GM12878 (cell line): Measurements from ENCODE around the gene MBLAC2.

Experiments
- CREB1 ChIP-seq: IDR thresholded peaks from 2 replicates; pipeline ENCODE4 v1.6.1; 2012; ENCODE audit warnings: low read depth, mild to moderate bottlenecking, inconsistent platforms
- CTCF ChIP-seq, 3 experiments: IDR thresholded peaks in 2 of 3; conservative IDR thresholded peaks in 1 of 3; 2 replicates each; pipeline ENCODE4 v1.5.1; 2011; ENCODE audit warnings: low read depth in 3 of 3, low read length in 3 of 3, mild to moderate bottlenecking in 3 of 3, control low read depth in 2 of 3, moderate library complexity in 2 of 3, inconsistent platforms in 1 of 3, mixed read lengths in 1 of 3; ENCODE audit not compliant: control insufficient read depth in 2 of 3, insufficient read depth in 1 of 3; ENCODE audit errors: extremely low read depth in 1 of 3
- HDAC2 ChIP-seq: fragments of 200-600 bp; sonication (generic); IDR thresholded peaks from 2 replicates; pipeline ENCODE4 v1.6.1; 2017
- HDGF ChIP-seq: fragments of 450-650 bp; IDR thresholded peaks from 2 replicates; pipeline ENCODE4 v1.6.1; 2016; ENCODE audit warnings: antibody characterized with exemption
- MLLT1 ChIP-seq: fragments of 450-650 bp; IDR thresholded peaks from 2 replicates; pipeline ENCODE4 v1.6.1; 2016; ENCODE audit warnings: mild to moderate bottlenecking
- POLR2A ChIP-seq: IDR thresholded peaks from 2 replicates; pipeline ENCODE4 v1.6.1; 2011; ENCODE audit warnings: low read depth, mild to moderate bottlenecking, low read length
- POLR2AphosphoS5 ChIP-seq: IDR thresholded peaks from 2 replicates; pipeline ENCODE4 v1.6.1; 2011; ENCODE audit warnings: mild to moderate bottlenecking, low read length, inconsistent platforms
- RAD21 ChIP-seq: IDR thresholded peaks from 2 replicates; pipeline ENCODE4 v1.6.1; 2011; ENCODE audit warnings: mild to moderate bottlenecking, low read depth, low read length, moderate library complexity; ENCODE audit not compliant: insufficient read depth
- RAD51 ChIP-seq: fragments of 450-650 bp; IDR thresholded peaks from 2 replicates; pipeline ENCODE4 v1.6.1; 2016; ENCODE audit warnings: moderate library complexity, mild to moderate bottlenecking, inconsistent platforms
- RBBP5 ChIP-seq: fragments of 200-600 bp; sonication (generic); conservative IDR thresholded peaks from 2 replicates; pipeline ENCODE4 v1.6.1; 2016
- REST ChIP-seq: IDR thresholded peaks from 2 replicates; pipeline ENCODE4 v1.6.1; 2012; ENCODE audit warnings: mild to moderate bottlenecking, low read depth, low read length
- SIX5 ChIP-seq: IDR thresholded peaks from 2 replicates; pipeline ENCODE4 v1.6.1; 2011; ENCODE audit warnings: mild to moderate bottlenecking, low read depth, low read length, moderate library complexity; ENCODE audit not compliant: severe bottlenecking
- SRF ChIP-seq, 2 experiments: IDR thresholded peaks; 2 replicates each; pipeline ENCODE4 v1.6.1; 2011; ENCODE audit warnings: low read depth in 2 of 2, low read length in 2 of 2, mild to moderate bottlenecking in 1 of 2, moderate library complexity in 1 of 2
- TARDBP ChIP-seq: IDR thresholded peaks from 2 replicates; pipeline ENCODE4 v1.6.1; 2016; ENCODE audit warnings: borderline replicate concordance

- no peak for TF ChIP-seq CTCF (IDR thresholded peaks at IDR 0.05 in 2 of 3, conservative IDR thresholded peaks at IDR 0.05 in 1 of 3; ENCODE audit: control insufficient read depth in 2 of 3, extremely low read depth in 1 of 3, insufficient read depth in 1 of 3, low read depth in 3 of 3, low read length in 3 of 3)
- TF ChIP-seq POLR2A: no peak
- no peak for TF ChIP-seq HDAC2
- no peak for TF ChIP-seq TARDBP
- no peak for TF ChIP-seq RBBP5
- TF ChIP-seq HDGF: no peak
- TF ChIP-seq CREB1: no peak
- TF ChIP-seq POLR2AphosphoS5: no peak
- TF ChIP-seq MLLT1: no peak
- TF ChIP-seq RAD51: no peak
- no peak for TF ChIP-seq RAD21
- TF ChIP-seq REST: no peak
- TF ChIP-seq SRF (IDR thresholded peaks at IDR 0.05; ENCODE audit: low read depth in 2 of 2, low read length in 2 of 2): no peak
- TF ChIP-seq SIX5: no peak
Measured at GRCh38 chr5:90503596-90503995, 29.0 kb upstream of the MBLAC2 start.
